Measurements from ENCODE around the gene MAST2. TPM values are rescaled to one million over a fixed set of nuclear protein-coding genes. Genes with fewer than 3 reads are reported as not detected.
"Not testable (repeated sequence)": the region's sequence is repeated elsewhere in the genome, so short reads cannot be mapped to it uniquely, and the experiment has no call there.

The MAST2 gene
- total RNA-seq, 1 donor from 2014 or later: 54.0 TPM

DNA sequence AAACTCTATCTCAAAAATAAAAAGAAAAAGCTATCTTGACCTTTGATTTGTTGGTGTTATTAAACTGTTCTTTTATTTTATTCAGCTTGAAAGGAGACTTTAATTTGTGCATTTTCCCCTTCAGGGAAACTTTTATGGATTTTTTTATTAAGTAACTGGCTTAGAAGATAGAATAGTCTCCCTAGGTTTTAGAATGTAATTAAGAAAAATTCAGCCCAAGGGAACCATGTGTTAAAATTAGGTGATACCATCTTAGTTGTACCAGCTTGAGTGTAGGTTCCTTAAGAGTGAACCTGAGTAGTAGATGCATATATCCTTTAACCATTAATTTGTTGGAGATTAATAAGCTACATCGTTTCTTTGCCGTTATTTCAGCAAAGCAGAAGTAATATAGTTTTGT is 11.4 kb downstream of the MAST2 start:
- no peak for DNase-seq (ENCODE audit: low spot score)

DNA sequence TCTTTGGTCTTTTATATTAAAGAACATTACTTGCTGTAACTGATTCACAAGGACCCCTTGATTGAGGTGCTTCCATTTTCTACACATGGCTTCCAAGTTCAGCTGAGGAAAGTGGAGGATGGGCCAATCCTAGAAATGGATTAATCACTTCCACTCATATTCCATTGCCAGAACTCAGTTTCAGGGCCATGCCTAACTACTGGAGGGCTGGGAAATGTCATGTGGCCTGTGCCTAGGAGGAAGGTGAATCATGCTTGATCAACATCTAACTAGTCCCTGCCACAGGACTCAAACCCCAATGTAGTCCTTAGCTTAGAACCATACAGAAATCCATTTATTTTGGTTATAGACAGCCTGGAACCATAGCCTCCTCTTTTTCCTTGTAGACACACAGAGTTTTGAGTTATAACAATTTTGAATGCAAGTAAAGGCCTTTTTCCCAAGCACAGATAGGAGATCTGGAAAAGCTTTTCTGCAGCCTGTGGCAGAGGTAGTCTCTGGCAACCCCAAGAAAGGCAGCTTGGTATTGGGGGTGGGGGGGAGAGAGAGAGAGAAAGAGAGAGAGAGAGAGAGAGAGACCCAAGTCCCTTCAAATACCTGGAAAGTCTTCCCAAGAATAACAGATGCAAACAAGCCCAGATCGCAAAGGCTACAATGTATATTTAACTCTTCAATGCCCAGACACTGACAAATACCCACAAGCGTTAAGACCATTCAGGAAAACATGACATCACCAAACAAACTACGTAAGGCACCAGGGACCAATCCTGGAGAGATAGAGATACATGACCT is 12.5 kb downstream of the MAST2 start:
- no peak for DNase-seq (ENCODE audit: low spot score)

DNA sequence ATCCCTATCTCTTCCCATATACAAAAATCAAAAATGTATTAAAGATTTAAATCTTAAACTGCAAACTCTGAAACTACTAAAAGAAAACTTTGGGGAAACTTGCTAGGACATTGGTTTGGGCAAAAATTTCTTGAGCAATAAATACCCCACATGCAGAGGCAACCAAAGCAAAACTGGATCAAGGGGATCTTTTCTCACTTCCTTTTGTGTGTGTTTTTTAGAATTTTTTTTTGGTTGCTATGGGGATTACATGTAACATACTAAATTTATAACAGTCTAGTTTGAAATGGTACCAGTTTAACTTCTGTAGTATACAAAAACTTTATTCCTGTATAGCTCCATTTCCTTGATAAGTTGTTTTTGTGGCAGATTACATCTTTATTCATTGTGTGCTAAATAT is 16.8 kb downstream of the MAST2 start:
- DNase-seq (ENCODE audit: low spot score): no peak

DNA sequence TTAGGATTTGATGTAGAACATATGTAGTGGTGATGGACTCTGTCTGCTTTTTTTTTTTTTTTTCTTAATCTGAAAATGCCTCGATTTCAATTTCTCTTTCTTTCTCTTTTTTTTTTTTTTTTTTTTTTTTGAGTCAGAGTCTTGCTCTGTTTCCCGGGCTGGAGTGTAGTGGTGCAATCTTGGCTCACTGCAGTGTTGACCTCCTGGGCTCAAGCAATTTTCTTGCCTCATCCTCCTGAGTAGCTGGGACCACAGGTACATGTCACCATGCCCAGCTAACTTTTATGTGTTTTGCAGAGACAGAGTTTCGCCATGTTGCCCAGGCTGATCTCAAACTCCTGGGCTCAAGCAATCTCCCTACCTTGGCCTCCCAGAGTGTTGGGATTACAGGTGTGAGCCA is 17.4 kb downstream of the MAST2 start:
- DNase-seq (ENCODE audit: low spot score): no peak

DNA sequence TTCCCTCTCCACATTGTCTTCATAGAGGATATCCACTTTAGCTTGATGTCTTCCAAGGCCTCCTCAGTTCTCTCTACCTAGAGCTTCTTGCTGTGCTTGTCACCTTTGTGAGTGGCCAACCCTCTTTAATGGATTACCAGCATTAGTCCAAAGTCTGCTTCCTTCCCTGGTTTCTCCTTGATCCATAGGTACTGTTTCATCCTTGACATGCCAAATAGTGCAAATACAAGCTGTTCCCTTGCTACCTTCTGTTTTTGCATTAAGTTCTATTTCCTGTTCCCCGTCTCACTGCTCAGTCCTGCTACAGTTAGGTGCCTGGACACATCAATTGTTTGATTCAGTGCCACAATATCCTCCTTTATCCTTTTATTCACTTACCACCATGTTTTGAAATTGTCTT is 19.2 kb downstream of the MAST2 start:
- peak; percentile 51 for DNase-seq (ENCODE audit: low spot score)

DNA sequence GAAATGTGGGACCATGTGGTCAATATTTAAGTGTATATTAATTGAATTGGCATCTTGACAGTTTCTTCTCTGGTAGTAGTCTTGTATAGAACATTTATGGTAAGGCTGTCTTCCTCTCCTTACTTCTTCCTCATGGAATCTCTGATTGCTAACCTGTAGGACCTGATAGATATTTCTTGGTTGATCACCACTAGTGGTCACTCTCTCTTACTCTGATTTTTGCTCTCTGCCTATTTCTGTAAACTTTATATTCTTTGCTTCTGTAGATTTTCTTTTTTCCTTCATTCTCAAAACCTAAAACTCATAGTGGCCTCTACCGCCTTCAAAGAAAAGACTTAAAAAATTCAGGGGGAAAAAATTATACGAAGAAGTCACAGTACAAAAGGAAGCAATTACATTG is 21.2 kb downstream of the MAST2 start:
- DNase-seq (ENCODE audit: low spot score): no peak

DNA sequence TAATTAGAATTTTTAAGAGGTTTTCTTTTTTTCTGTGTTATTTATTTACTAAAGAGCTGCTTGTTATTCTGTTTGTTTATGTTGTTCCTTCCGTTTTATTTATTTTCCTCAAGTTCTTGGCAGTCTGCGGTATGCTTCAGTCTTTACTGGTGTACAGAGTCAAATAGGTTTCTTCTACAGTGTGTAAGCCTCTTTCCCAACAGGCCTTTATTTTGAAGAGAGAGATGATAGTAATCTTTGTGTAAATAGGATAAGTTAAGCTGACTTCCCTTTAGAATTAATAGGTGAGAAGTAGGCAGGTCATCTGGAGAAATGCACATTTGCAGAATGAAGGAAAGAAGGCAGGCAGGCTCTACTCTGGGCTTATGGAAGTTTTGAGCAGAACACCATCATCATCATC is 23.8 kb downstream of the MAST2 start:
- no peak for DNase-seq (ENCODE audit: low spot score)

DNA sequence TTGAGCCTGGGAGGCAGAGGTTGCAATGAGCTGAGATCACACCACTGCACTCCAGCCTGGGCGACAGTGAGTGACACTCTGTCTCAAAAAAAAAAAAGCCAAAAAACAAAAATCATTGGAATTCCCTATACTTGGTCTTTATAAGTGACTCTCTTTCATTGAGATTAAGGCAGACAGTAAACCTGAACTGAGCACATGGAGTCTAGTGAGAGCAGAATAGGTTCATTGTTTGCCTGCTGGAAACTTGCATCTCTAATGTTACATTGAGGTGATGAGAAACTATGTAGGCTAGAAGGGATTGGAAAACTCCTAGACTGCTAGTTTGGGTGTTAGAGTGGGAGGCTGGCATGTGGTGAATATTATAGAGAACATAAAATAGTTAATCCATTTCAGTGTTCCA is 25.4 kb downstream of the MAST2 start:
- DNase-seq (ENCODE audit: low spot score): no peak

DNA sequence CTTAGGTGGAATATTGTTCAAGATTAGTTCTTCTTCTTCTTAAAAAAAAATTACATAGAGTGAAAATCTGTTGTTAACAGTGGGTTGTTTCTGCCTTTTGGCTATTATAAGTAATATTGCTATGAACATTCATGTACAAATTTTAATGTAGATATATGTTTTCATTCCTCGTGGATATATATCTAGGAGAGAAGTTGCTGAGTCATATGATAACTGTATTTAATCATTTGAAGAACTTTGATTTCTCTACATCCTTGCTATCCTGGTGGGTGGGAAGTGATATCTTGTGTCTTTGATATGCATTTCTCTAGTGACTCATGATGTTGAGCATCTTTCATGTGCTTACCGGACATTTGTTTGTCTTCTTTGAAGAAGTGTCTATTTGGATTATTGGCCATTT is 29.9 kb downstream of the MAST2 start:
- no peak for DNase-seq (ENCODE audit: low spot score)

DNA sequence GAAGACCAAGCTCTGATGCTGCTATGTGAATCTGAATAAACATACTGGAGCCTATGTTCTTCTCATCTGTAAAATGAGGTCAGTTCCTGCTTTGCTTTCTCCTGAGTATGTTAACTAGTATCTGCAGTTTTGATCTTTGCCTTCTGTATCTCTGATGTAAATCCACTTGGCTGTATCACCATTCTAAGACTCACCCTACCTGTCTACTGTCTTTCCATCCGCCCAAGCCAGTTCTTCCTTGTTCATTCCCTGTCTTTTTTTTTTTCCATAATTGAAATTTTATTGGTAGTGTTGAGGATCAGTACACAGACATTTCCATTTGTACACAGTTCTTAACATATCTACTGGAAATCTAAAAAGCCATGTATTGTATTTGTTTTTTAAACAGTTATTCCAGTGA is 31.3 kb downstream of the MAST2 start:
- no peak for DNase-seq (ENCODE audit: low spot score)

DNA sequence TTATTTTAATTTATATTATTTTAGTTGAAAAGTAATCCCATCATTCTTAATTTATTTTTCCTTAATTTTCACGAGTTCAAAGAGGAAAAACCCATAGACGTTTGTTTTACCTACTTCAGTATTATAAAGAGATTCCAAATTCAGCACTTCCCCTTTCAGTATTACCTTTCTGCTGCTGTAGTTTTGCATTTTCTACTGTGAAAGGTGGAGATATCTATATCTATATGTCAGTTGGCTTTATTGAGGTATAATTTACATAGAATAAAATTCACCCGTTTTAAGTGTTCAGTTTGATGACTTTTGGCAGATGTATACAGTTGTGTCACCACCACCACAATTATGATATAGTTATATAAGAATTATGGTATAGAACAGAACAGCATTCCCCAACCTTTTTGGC is 33.0 kb downstream of the MAST2 start:
- DNase-seq (ENCODE audit: low spot score): no peak

DNA sequence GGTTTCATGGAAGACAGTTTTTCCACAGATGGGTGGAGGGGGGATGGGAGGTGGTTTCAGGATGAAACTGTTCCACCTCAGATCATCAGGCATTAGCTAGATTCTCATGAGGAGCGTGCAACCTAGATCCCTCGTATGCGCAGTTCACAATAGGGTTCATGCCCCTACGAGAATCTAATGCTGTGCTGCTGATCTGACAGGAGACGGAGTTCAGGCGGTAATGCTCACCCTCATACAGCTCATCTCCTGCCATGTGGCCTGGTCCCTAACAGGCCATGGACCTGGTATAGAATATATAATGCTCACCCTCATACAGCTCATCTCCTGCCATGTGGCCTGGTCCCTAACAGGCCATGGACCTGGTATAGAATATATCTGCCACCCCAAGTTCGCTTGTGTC is 33.4 kb downstream of the MAST2 start:
- DNase-seq (ENCODE audit: low spot score): not testable (repeated sequence)

DNA sequence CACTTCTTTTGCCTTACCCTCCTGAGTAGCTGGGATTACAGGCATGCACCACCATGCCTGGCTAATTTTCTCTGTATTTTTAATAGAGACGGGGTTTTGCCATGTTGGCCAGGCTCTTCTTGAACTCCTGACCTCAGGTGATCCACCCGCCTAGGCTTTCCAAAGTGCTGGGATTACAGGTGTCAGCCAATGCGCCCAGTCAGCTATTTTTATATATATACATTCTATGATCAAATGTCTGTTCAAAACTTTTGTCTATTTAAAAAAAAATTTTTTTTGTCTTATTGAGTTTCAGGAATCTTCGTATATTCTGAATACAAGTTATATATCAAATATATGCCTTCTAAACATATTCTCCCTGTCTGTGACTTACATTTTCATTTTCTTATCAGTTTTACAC is 34.9 kb downstream of the MAST2 start:
- not testable (repeated sequence) for DNase-seq (ENCODE audit: low spot score)

DNA sequence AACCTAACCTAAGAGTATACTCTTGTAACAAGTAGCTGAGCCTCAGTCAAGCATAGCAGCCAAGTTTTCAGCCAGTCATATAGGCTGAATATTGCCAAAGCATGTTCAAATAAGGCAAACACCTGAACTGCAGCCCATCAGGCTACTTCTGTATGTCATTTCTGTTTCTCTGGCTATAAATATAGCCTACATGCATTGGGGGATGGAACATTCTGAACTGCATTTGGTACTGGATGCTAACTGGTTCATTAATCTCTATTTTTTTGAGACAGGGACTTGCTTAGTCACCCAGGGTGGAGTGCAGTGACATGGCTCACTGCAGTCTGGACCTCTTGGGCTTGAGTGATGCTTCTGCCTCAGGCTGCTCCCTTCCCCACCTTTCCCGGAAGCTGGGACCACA is 37.3 kb downstream of the MAST2 start:
- no peak for DNase-seq (ENCODE audit: low spot score)

DNA sequence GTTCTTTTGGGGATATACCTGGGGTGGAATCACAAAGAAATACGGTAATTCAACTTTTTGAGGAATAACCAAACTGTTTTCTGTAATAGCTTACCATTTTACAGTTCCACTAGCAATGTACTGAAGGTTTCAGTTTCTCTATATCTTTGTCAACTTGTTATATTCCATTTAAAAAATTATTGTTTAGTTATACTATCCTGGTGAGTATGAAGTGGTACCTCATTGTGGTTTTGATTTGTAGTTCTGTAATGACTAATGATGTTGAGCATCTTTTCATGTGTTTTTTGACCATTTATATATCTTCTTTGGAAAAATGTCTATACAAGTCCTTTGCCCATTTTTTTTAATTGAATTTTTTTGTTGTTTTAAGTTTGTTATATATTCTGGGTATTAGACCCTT is 39.4 kb downstream of the MAST2 start:
- no peak for DNase-seq (ENCODE audit: low spot score)

DNA sequence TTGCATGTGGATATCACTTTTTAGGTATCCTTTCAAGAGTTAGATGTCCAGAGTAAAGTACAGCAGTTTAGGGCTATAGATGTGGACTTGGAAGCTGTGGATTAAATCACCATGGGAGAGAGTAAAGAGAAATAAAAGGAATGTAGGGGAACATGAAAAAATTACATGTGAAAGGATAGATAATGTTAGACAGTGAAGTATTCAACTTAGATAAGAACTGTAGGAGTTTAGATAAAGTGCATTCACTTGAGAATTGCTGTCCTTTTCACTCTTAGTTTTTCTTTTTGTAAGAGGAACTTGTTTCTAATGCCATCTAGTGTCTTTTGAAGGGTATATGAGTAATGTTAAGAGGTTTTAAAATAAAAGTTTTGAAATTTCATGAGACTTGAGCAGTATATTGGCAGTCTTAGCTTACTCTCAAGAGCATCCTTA is 40.1 kb downstream of the MAST2 start:
- DNase-seq (ENCODE audit: low spot score): no peak

DNA sequence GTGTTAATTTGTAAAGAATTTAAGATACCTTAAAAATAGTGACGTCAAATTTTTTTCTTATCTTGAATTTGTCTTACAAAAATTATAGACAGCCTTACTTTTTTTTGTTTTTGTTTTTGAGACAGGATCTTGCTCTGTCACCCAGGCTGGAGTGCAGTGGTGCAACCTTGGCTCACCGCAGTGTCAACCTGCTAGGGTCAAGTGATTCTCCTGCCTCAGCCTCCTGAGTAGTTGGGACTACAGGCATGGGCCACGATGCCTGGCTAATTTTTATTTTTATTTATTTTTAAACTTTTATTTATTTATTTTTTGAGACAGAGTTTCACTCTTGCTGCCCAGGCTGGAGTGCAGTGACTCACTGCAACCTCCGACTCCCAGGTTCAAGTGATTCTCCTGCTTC is 40.6 kb downstream of the MAST2 start:
- not testable (repeated sequence) for DNase-seq (ENCODE audit: low spot score)

DNA sequence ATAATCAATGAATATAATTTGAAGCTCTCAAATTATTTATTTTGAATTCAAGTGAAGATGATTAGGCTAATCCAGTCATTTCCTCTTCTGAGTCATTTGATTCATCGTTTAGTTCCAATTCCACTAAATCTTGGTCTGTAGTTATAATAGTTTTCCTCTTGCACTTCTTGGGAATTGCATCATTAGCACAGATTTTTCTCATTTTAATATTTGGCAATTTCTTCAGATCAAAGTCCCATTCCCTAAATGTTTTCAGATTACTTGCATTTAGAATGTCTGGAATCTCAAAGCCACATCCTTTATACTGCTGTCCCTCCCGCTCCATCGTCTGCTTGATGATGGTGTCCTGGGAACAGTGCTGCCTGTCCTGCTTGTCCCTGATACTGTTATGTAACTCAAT is 43.5 kb downstream of the MAST2 start:
- no peak for DNase-seq (ENCODE audit: low spot score)

DNA sequence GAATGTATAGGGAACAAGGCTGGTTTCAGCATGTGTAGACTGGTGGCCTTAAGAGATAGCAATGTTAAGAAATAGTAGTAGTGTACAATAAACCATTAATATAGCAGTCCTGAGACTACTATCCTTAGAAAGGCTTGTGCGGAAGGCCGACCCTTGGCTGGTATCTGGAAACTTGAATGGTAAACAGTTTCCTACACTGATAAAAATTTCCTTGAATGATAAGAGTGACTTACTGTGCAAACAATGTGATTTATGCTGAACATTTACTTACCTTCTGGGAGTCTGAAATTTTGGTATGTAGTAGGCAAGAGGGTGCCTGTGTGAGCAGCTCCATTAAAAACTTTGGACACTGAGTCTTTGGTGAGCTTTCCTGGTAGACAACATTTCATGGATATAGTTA is 44.7 kb downstream of the MAST2 start:
- no peak for DNase-seq (ENCODE audit: low spot score)

DNA sequence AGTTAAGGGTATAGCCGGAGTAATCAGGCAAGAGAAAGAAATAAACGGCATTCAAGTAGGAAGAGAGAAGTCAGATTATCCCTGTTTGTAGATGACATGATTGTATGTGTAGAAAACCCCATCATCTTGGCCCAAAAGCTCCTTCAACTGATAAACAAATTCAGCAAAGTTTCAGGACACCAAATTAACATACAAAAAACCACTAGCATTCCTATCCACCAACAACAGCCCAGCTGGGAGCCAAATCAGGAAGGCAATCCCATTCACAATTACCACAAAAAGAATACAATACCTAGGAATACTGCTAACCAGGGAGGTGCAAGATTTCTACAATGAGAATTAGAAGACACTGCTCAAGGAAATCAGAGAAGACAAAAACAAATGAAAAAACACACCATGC is 45.3 kb downstream of the MAST2 start:
- no peak for DNase-seq (ENCODE audit: low spot score)

DNA sequence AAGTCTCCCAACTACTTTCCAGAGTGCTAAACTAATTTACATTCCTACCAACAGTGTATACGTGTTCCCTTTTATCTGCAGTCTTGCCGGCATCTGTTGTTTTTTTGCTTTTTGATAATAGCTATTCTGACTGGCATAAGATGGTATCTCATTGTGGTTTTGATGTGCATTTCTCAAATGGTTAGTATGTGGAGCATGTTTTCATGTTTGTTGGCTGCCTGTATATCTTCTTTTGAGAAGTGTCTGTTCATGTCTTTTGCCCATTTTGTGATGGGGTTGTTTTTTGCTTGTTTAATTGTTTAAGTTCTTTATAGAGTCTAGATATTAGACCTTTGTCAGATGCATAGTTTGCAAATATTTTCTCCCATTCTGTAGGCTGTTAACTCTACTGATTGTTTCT is 46.6 kb downstream of the MAST2 start:
- no peak for DNase-seq (ENCODE audit: low spot score)

DNA sequence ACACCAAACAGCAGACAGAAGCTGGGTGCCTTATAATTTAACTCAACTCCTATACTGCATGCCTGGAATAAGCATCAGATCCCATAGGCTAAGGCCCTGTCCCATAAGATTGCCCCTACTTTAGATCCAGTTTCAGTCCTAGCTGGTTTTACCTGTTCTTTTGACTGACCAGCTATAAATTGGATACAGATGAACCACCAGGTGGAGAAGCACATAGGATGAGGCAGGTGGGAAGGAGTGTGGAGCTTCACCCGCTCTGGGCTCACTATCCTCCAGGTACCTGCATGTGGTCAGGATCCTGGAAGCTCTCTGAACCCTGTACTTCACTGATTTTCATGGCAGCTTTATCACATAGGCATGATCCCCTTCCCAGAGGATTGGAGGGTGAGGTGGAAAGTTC is 51.3 kb downstream of the MAST2 start:
- no peak for DNase-seq (ENCODE audit: low spot score)

DNA sequence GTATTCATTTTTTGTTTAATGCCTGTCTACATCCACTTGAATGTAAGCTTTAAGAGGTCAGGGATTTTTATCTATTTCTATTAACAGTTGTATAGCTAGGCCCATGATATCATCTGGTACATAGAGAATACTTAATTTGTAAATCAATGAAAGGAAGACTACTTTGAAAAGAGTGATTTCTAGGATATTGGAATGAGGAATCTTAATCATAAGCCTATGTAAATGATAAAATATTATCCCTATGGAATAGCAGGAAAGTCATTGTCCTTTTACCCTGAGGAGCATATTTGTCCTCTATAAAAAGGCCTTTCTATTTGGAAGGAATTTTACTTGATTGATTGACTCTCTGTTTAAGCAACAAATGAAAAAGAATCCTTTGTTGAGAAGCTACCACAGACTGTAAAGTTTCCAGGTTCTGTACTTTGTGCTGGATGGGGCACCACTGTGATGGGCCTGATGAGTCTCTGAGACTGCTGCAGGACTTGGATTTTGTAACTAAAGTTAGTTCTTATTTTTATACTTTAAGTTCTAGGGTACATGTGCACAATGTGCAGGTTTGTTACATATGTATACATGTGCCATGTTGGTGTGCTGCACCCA is 53.8 kb downstream of the MAST2 start:
- DNase-seq (ENCODE audit: low spot score): no peak

Measured in mucosa of gallbladder (tissue), 1 donor.